OCI-LY3 (cell line): ENCODE data around the gene TYW1.
"Not testable (repeated sequence)": the region's sequence is repeated elsewhere in the genome, so short reads cannot be mapped to it uniquely, and the experiment has no call there.

Source experiments
- H2AFZ ChIP-seq: fragments of 200-600, 300-600 bp; shearing (Covaris generic); 2 replicates; pipeline ENCODE4 v1.6.0; 2014; ENCODE audit warnings: antibody characterized with exemption, low read depth, low read length
- H3K27ac ChIP-seq: fragments of 200-600, 300-600 bp; sonication (generic); 2 replicates; pipeline ENCODE4 v1.5.1; 2014; ENCODE audit warnings: mild to moderate bottlenecking, low read length, moderate library complexity, mixed read lengths
- H3K27me3 ChIP-seq: fragments of 200-600, 300-600 bp; sonication (generic); 2 replicates; pipeline ENCODE4 v1.6.1; 2014; ENCODE audit warnings: low read depth, low read length, mixed read lengths
- H3K36me3 ChIP-seq: fragments of 200-600, 300-600 bp; sonication (generic); replicated peaks from 2 replicates; pipeline ENCODE3; 2014; ENCODE audit warnings: low read depth, low read length, mixed read lengths
- H3K4me1 ChIP-seq: fragments of 300-600, 200-600 bp; sonication (generic); 2 replicates; pipeline ENCODE4 v1.6.1; 2014; ENCODE audit warnings: low read length, mixed read lengths
- H3K4me2 ChIP-seq: fragments of 200-600, 300-600 bp; sonication (generic); 2 replicates; pipeline ENCODE4 v1.6.1; 2014; ENCODE audit warnings: low read length, mixed read lengths
- H3K4me3 ChIP-seq: fragments of 300-600, 200-600 bp; sonication (generic); 2 replicates; pipeline ENCODE4 v1.5.1; 2014; ENCODE audit warnings: antibody characterized with exemption, mild to moderate bottlenecking, low read length, moderate library complexity
- H3K79me2 ChIP-seq: fragments of 300-600, 200-600 bp; shearing (Covaris generic); 2 replicates; pipeline ENCODE4 v1.6.1; 2014; ENCODE audit warnings: mild to moderate bottlenecking, low read length, mixed read lengths
- H3K9ac ChIP-seq: fragments of 300-600, 200-600 bp; shearing (Covaris generic); 2 replicates; pipeline ENCODE4 v1.6.0; 2014; ENCODE audit warnings: mild to moderate bottlenecking, low read length, moderate library complexity
- H3K9me3 ChIP-seq: fragments of 200-600, 300-600 bp; shearing (Covaris generic); 2 replicates; pipeline ENCODE4 v1.6.1; 2014; ENCODE audit warnings: low read length, mixed read lengths; ENCODE audit not compliant: insufficient read depth
- H4K20me1 ChIP-seq: fragments of 200-600, 300-600 bp; sonication (generic); 2 replicates; pipeline ENCODE4 v1.6.1; 2016; ENCODE audit warnings: low read length, mixed read lengths; ENCODE audit not compliant: insufficient read depth

TYW1 gene

GRCh38 chr7:67226340-67226907 is 229.8 kb downstream of the TYW1 start:
- not testable (repeated sequence) for H3K27ac ChIP-seq, H3K4me2 ChIP-seq, H3K36me3 ChIP-seq, H3K27me3 ChIP-seq, H4K20me1 ChIP-seq, H2AFZ ChIP-seq, H3K4me1 ChIP-seq, H3K9me3 ChIP-seq, H3K9ac ChIP-seq, H3K79me2 ChIP-seq, H3K4me3 ChIP-seq

GRCh38 chr7:67226967-67227366 is 230.3 kb downstream of the TYW1 start:
- not testable (repeated sequence) for H3K9ac ChIP-seq, H3K9me3 ChIP-seq, H3K27ac ChIP-seq, H3K4me3 ChIP-seq, H3K27me3 ChIP-seq, H3K36me3 ChIP-seq, H3K4me1 ChIP-seq, H3K4me2 ChIP-seq, H4K20me1 ChIP-seq, H3K79me2 ChIP-seq, H2AFZ ChIP-seq

GRCh38 chr7:67229018-67229417 is 232.4 kb downstream of the TYW1 start:
- H2AFZ ChIP-seq, H3K36me3 ChIP-seq, H3K4me2 ChIP-seq, H3K9me3 ChIP-seq, H3K79me2 ChIP-seq, H3K27ac ChIP-seq, H4K20me1 ChIP-seq, H3K9ac ChIP-seq, H3K4me3 ChIP-seq, H3K4me1 ChIP-seq, H3K27me3 ChIP-seq: not testable (repeated sequence)

DNA sequence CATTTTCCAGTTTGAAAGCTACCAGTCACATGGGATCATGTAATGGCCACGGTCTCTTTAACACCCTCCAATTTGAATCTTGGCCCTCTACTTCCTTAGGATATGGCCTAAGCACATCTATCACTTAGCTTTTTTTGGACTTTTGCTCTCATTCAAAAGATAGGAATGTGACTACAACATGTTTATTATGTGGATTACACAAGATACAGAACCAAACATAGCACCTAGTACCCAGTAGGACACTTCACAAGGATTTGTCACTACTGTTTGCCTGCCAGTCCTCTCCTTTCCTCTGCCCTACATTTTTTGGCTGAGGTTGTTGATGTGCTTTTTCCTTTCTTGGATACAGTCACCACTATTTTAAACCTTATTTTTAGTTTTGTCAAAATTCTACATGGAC is 233.4 kb downstream of the TYW1 start:
- not testable (repeated sequence) for H2AFZ ChIP-seq, H3K4me3 ChIP-seq, H3K27ac ChIP-seq, H3K4me1 ChIP-seq, H4K20me1 ChIP-seq, H3K27me3 ChIP-seq, H3K9me3 ChIP-seq, H3K36me3 ChIP-seq, H3K4me2 ChIP-seq, H3K9ac ChIP-seq, H3K79me2 ChIP-seq

GRCh38 chr7:67233506-67233905 is 236.9 kb downstream of the TYW1 start:
- not testable (repeated sequence) for H3K4me3 ChIP-seq

GRCh38 chr7:67236216-67236615 is 239.6 kb downstream of the TYW1 start:
- H3K79me2 ChIP-seq, H3K27ac ChIP-seq, H3K4me3 ChIP-seq, H3K4me2 ChIP-seq, H4K20me1 ChIP-seq, H3K9me3 ChIP-seq, H2AFZ ChIP-seq, H3K27me3 ChIP-seq, H3K4me1 ChIP-seq, H3K36me3 ChIP-seq, H3K9ac ChIP-seq: not testable (repeated sequence)

More at GRCh38 chr7:67233506-67233905, 236.9 kb downstream of the TYW1 start:
- H3K36me3 ChIP-seq, H3K79me2 ChIP-seq, H2AFZ ChIP-seq, H3K9me3 ChIP-seq, H3K4me1 ChIP-seq, H3K4me2 ChIP-seq, H4K20me1 ChIP-seq, H3K27ac ChIP-seq, H3K27me3 ChIP-seq, H3K9ac ChIP-seq: not testable (repeated sequence)

DNA sequence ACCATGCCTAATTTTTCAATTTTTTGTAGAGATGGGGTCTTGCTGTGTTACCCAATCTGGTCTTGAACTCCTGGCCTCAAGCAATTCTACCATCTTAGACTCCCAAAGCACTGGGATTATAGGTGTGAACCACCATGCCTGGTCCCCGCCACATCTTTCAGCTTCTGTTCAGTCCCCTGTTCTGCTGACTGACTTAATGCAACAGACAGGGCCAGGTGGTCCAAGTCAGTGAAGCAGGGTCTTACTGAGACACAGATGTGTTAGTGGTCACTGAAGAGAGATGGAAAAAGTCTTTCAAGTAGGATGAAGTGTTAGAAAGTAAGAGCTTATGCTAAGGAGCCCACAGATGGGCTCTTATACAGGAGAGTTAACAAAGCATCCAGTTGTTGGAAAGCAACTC is 246.2 kb downstream of the TYW1 start:
- not testable (repeated sequence) for H3K4me1 ChIP-seq, H3K9me3 ChIP-seq, H4K20me1 ChIP-seq, H2AFZ ChIP-seq, H3K27ac ChIP-seq, H3K9ac ChIP-seq, H3K79me2 ChIP-seq, H3K36me3 ChIP-seq, H3K27me3 ChIP-seq, H3K4me2 ChIP-seq, H3K4me3 ChIP-seq

GRCh38 chr7:67248364-67248763 is 251.7 kb downstream of the TYW1 start:
- H3K79me2 ChIP-seq, H3K4me2 ChIP-seq, H3K27me3 ChIP-seq, H3K36me3 ChIP-seq, H3K9ac ChIP-seq, H3K4me1 ChIP-seq, H2AFZ ChIP-seq, H3K27ac ChIP-seq, H4K20me1 ChIP-seq, H3K4me3 ChIP-seq, H3K9me3 ChIP-seq: not testable (repeated sequence)
